CD1c-positive myeloid dendritic cell (primary cell): ENCODE results near the gene SULT4A1.
A peak's percentile ranks its signal among the peaks of the same experiment; 100 is the strongest.

Source experiments
- DNase-seq: peaks from one replicate; pipeline ENCODE4 v3.0.0-alpha.2; 2016; ENCODE audit errors: extremely low spot score

SULT4A1 gene

GRCh38 chr22:43802897-43803495 lies 59.3 kb downstream of the SULT4A1 start:
- DNase-seq, result no peak

GRCh38 chr22:43800970-43801369 lies 61.3 kb downstream of the SULT4A1 start:
- DNase-seq, result no peak

GRCh38 chr22:43798492-43798891 lies 63.8 kb downstream of the SULT4A1 start:
- peak; percentile 52 for DNase-seq

GRCh38 chr22:43796567-43796966 lies 65.7 kb downstream of the SULT4A1 start:
- no peak for DNase-seq

GRCh38 chr22:43795320-43795719 lies 67.0 kb downstream of the SULT4A1 start:
- no peak for DNase-seq

GRCh38 chr22:43792905-43793304 lies 69.4 kb downstream of the SULT4A1 start:
- no peak for DNase-seq

GRCh38 chr22:43789452-43789851 lies 72.9 kb downstream of the SULT4A1 start:
- DNase-seq, result no peak

- no peak for DNase-seq
Measured at GRCh38 chr22:43783777-43784176, 78.5 kb downstream of the SULT4A1 start.

GRCh38 chr22:43782448-43782847 lies 79.9 kb downstream of the SULT4A1 start:
- no peak for DNase-seq

GRCh38 chr22:43777286-43777685 lies 85.0 kb downstream of the SULT4A1 start:
- DNase-seq, result peak; percentile 17

GRCh38 chr22:43776081-43776670 lies 86.1 kb downstream of the SULT4A1 start:
- DNase-seq, result no peak
